Activated CD8-positive, alpha-beta memory T cell treated with anti-CD3 and anti-CD28 coated beads, Interleukin-2, amount 50 U/mL, for 1 hour (primary cell): Measurements from ENCODE around the gene ALDH16A1.

Experiments
- DNase-seq: peaks from one replicate; pipeline ENCODE4 v3.0.0-alpha.2; 2020; ENCODE audit errors: extremely low read depth

ALDH16A1 gene

DNA sequence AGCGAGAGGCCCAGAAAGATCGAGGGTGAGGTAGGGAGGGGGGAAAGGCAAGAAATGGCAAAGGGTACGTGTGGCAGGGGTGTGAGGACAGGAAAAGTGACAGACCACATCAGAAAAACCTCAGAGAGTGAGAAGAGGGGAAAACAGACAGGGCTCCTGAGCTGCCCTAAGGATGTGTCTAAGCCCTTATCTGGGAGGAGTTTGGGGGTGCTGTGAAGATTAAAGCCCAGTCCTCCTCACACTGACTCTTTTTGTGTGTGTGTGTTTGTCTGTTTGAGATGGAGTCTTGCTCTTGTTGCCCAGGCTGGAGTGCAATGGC is 29.1 kb upstream of the ALDH16A1 start:
- DNase-seq, result no peak

DNA sequence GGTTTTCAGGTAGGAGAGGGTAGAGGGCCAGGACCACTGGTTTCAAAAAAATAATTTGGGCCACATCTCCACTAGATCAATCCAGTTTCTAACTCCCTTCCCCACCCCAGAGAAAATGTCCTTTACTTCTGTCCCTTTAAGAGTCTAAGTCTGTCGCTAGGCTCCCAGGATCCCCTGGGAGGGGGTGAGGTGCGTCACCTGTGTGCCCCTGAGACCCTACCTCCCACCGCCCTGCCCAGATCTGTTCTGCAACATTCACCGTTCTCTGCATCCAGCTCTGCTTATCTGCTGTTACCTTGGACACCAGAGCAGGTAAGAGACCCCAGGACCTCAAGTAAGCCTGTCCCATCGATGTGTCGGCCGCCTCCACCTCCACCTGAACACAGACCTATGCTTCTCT is 27.8 kb upstream of the ALDH16A1 start, which contains the start of gene GFY:
Gene GFY, plus strand, starts transcription at position 211 of the 400 bp plus-strand sequence. CDS start 1,043 bp downstream, outside the sequence.
- DNase-seq, result no peak

DNA sequence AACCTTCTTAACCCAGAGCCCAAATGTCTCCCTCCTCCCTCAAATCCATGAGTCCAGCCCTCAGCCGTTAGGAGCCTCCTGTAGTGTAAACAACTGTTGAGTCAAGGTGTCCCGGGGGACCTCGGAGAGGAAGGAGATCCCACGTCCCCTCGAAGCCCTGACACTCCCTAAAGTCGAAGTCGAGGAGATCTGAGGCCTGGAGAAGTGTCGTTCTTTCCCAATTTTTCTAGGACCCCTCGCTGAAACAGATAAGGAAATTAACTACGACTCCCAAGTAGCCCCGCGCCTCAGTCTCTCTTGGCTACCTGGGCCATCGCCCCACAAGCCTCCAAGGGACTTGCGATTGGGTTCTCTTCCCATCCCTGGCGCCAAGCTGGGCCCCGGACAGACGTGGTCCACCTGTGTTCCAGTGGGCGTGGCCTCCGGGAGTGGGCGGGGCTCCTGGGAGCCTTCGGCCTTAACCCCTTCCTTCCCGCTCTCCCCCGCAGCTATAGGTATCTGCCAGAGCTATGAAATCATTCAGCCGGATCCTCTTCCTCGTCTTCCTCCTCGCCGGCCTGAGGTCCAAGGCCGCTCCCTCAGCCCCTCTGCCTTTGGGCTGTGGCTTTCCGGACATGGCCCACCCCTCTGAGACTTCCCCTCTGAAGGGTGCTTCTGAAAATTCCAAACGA is 27.0 kb upstream of the ALDH16A1 start:
- no peak for DNase-seq

DNA sequence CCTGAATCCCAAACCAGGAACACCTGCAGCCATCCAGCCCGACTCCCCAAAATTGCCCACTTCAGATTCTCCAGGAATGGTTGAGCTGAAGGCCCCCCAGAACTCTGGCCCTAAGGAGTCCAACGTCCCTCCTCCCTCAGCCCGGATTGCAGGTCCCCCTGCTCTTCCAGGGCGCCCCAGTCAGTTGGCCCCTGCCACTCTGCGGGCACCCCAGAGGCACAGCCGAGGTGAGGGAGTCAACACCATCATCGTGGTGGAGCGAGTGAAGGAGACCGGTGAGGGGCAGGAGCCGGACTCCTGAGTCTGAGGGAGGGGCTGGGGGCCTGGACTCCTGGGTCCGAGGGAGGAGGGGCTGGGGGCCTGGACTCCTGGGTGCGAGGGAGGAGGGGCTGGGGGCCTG is 25.7 kb upstream of the ALDH16A1 start:
- no peak for DNase-seq

DNA sequence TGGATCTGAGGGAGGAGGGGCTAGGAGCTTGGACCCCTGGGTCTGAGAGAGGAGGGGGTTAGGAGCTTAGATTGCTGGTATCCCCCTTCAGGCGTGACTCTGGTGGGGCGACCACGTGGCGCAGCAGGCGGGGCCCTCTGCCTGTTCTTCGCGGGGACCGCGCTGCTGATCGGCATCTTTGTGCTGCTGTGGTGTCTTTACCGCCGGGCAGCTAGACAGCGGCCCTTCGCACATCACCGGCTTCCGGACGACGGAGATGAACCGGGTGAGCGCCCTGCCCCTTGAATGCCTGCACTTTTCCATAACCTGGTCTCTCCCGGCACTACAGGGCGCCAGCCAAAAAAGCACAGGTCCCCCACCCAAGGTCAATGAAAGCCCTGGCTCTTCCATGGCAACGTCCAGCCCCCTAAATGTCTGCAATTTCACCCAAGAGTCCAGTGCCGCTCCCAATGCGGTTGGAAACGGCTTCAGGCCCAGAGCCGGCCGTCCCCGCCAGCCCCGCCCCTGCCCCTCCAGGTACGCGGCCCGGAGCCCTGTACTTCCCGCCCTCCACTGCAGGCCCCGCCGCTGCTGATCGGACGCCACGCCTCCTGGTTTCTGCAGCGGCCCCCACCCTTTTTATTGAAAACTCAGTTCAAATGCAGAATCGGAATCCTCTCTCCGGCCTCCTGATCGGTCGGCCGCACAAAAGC is 25.0 kb upstream of the ALDH16A1 start:
- DNase-seq, result no peak

DNA sequence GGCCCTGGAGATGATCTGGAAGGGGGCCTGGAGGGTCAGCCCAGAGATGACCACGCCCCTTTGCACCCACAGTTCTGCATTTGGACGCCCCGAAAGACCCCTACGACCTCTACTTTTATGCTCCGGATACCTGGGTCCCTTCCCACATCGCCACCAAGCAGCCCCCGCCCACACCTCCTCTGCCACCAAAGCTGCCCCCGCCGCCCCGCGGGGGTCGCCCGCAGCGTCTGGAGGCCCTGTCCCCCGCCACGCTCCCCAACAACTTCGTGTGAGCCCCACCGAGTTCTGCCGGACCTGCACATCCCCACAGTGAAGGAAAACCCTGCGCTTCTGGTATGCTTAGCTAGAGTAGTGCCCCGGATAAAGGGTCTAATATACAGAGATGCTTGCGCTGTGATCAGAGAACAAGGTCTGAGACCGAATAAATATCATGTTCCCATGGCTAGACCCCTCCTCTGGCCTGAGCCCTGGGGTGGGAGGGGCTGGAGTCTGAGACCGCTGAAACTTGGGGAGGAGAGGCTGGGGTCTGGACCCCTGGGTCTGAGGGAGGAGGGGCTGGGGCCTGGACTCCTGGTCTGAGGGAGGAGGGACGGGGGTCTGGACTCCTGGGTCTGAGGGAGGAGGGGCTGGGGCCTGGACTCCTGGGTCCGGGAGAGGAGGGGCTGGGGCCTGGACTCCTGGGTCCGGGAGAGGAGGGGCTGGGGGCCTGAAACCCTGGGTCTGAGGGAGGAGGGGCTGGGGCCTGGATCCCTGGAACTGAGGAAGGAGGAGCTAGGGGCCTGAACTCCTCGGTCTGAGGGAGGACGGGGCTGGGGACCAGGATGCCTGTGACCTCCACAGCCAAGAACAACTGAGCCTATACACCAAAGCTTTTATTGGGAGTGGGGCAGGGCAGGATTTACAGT is 24.2 kb upstream of the ALDH16A1 start:
- no peak for DNase-seq

DNA sequence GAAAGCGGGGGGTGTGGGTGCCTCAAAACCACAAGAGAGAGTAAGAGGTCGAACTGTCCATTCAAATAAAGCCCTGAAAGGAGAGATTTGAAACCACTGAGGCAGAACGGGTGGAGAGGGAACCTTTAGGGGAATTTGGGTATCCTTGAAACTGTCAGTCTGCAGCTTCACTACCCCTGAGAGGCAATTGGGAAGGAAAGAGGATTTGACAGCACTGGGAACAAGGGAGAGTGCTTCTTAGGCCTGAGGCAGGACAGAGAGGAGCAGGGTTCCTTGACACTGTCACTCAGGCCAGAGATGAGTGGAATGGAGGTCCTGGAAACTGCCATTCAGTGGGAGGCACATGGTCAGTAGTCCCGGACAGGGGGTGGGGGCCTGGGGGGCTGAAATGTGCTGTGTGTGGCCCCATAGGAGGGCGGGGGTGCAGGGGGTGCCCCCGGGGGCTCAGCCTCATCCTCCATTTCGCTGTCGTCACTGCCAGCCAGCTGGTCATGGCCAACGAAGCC is 22.8 kb upstream of the ALDH16A1 start:
- no peak for DNase-seq

DNA sequence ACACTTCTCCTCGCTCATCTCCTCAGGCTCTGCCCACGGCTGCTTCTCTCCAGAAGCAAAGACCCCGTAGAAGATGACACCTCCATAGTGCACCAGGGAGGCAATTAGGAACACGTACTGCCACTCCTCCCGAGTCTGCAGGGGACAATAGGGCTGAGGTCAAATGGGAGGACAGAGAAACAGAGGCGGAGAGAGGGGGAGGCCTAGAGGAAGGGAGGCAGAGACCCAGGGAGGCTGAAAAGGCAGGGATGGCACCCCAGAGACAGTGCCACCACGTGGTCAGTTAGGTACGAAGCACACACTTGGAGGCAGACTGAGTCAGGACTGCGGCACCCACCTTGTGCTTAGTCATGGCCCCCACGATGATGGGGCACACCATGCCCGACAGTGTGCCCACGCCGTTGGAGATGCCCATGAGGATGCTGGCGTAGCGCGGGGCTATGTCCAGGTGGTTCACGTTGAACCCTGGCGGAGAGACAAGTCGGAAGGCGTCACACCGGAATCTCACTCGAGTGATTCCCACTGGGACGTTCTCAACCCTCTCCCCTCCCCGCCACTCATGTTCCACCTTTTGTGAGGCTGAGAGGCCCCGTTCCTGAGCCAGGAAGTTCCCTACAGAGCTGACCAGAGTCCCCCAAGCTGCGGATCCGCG is 22.2 kb upstream of the ALDH16A1 start:
- no peak for DNase-seq

DNA sequence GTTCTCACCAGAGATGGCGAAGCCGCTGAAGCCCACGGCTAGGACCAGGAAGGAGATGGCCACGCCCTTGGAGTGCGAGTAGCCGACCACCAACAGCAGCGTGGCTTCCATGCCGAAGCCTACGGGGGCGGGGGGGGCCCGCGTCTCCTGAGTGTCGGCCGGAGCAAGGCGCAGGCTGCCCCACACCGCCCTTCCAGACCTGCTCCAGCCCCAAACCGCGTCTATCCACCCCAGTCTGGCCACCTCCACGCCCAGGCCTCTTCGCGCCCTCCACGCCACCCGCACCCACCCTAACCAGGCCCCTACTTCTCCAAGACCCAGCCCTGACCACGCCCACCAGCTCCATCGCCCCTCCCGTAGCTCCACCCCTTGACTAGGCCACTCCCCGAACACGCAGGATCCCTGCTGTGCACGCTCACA is 21.7 kb upstream of the ALDH16A1 start:
- DNase-seq, result no peak

DNA sequence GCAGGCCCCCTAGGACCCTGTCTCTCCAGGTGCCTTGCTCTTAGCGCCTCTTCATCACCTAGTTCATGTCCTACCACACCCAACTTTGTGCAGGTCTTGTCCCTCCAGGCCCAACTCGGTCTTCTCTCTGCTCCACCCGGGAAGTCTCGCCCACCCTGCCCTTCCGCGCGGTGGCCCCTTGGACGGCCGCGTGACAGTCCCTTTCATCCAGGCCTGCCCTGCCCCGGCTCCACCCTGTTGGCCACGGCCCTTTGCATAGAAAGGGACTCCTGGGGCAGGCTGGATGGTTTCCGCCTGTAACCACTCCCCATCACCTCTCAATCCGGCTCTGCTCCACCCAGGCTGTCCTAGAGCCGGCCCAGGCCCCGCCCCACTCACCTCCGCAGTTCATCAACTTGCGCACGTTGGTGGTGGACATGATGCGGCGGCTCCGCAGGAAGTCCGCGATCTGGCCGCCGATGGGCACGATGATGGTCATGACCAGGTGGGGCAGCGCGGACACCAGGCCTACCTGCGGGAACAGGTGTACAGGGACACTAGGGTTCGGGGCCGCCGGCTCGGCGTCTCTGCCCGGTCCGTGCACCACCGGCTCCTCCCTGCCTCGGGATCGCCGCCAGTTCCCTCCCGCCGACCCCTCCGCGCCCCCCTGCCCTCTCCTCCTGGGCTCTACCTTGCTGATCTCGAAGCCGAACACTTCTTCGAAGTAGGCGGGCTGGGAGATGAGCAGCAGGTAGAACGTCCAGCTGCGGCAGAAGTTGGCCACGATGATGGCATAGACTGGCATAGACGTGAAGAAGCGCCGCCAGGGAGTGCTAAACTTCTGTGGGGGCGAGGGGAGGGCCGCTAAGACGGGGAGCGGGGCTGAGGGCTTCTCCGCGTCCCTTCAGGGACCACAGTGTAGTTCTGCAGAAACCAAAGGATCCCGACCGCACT is 20.6 kb upstream of the ALDH16A1 start:
- no peak for DNase-seq

DNA sequence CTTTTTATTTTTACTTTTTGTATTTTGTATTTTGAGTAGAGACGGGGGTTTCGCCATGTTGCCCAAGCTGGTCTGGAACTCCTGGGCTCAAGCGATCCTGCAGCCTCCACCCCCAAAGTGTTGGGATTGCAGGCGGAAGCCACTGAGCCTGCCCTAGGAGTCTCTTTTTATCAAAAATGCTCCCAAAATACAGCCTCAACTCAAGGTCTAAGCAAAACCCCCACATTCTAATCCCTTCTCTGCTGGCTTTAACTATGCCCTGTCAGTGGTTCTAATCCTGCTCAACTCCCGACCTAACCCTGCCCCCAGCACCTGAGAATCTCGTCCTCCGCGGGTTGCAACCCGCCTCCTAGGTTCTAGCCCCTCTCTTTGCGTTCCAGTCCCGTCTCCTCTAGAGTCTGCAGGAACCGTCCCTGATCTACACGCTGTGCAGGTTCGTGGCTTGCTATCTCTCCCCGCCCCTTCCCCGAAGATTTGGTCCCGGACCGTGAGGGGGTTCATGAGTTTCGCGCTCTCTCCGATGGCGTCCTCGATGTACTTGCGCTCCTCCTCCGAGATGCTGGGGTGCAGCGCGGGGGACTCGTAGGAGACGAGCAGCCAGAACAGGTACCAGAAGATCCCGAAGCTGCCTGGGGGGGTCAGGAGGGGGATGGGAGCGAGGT is 19.7 kb upstream of the ALDH16A1 start:
- DNase-seq, result no peak

DNA sequence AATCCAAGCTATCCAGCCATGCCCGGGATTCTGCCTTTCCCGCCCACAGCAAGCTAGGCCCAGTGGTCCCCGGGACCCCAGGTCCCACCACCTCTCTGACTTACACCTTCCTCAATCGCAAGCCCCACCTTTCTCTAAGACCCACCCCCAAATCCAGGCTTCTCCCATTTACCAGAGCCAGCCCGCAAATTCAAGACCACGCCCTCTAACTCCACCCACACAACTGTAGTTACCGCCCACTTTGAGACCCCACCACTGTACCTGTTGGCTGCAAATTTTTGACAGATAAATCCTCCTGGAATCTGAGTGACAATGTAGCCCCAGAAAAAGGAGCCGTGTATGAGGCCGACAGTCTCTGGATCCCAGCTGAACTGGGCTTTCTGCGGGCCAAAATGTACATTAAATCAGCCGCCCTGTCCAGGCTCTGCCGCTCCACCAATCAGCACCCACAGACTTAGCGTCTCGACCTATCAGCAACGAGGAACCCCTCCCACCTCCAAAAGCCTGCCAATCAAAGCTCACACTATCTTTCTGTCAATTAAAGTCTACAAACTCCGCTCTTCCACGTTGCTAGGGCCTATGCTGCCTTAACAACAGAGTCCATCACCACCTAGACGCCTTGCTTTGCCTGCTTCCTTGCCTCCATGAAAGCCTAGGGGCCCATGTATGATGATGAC is 18.0 kb upstream of the ALDH16A1 start:
- DNase-seq, result no peak

DNA sequence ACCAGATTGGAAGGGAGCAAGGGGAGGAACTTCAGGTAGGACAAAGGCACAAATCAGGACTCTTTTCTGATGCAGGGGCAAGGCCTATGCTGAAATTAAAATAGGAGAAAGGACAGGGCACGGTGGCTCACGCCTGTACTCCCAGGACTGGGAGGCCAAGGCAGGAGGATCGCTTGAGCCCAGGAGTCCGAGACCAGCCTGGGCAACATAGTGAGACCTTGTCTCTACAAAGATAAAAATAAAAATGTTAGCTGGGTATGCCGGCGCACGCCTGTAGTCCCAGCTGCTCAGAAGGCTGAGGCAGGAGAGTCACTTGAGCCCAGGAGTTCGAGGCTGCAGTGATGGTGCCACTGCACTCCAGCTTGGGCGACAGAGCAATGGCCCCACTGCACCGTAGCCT is 17.4 kb upstream of the ALDH16A1 start:
- DNase-seq, result no peak

DNA sequence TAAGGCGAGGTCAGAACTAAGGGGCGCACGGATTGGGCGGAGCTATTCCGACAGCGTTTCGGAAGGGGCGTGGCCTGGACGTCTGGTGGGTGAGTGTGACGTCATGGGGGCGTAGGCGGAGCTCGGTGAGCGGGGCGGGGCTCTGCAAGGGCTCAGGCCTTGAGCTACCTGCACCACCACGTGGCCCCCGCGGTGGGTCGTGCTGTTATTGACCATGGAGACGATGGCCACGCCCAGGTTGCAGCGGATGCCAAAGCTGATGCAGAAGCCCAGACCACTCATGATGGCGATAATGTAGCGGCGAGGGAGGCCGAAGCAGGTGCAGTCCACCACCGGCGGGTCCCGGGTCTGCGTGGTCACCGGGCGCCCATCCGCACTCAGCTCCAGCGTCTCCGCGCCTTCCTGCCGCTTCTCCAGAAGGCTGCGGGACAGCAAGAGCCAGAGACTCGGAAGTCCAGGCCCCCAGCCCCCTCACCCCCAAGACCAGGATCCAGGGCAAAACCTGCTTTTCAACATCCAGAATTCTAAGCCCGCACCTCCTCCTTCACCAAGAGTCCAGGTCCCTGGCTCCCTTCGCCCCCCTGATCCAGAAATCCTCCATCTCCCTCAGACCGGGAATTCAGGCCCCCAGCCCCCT is 16.5 kb upstream of the ALDH16A1 start:
- no peak for DNase-seq

DNA sequence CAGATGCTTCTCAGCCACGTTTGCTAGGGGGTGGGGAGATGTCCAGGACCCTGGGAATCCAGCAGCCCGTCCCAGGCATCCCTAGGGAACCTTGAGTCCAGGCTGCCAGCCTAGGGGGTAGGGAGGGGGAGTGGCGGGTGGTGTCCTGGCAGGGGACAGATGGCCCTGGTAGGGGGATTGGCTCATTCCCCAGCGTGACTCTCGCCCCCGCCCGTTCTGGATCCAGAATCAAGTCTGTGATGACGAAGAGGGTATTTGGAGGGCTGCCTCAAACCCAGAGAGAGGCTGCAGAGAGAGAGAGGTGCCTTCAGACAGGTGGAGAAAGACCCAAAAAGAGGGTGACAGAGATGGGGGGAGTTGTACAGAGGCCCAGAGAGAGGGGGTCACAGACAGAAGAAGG is 15.8 kb upstream of the ALDH16A1 start:
- no peak for DNase-seq

DNA sequence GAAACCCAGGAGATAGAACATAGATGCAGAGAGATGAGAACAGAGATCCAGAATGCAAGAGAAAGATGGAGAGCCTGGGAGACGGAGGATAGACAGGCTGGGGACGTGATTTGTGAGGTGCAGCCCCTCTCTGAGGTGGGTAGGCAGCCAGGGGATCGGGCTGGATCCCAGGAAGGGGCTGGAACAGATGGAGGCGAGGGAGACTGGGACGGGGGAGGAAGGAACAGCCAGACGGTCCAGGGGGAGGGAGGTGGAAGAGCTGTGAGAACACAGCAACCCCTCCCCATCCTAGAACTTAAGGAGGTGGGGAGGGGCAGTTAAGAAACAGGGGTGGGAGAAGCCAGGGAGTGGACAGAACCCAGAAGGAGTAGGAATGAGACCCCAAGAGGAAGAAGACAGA is 14.8 kb upstream of the ALDH16A1 start:
- DNase-seq, result no peak

DNA sequence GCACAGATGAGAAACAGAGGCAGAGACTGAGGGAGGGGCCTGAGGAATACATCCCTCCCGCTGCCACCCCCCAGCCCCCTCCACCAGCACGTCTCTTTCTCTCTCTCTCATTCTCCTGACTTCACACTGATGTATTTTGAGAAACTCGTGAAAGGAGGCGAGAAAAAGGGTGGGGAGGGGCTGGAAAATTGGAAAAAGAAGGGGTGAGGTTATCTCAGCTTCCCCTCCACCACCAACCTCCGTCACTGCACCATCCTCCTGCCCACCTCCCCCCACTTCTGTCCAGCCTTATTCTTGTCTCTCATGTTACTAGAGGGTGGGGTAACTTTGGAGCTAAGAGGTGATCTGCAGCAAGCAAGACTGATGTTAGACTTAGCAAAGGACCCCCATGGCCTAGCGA is 13.2 kb upstream of the ALDH16A1 start:
- no peak for DNase-seq

DNA sequence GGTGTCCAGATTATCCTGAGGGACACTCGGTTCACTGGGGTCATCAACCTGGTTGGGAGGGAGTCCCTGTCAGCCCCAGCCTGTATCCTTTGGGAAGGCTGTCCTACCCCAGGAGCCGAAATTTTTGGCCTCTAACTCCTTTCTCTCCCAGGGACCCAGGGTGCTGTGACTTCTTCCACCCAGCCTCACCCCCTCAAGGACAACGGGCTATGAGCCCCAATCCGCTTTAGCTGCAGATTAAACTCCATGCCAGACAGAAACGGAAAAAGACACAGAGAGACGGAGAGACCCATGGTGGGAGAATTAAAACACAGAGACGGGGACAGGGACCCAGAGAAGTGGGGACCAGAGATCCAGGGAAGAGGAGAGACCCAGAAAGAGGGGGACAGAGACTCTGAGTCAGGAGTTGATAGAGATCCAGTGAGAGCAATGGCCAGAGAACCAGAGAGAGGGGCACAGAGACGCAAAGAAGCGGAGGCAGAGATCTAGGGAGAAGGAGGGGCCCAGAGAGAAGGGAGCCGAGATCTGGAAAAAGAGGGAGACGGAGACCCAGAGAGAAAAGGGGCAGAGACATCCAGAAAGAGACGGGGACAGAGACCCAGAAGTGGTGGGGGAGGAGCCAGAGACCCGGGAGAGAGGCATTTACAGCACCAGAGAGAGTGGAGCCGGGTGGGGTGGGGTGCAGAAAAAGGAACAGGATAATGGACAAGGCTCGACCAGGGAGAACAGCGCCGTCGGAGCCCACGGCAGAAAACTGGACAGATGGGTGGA is 12.4 kb upstream of the ALDH16A1 start:
- no peak for DNase-seq
